GM18907 (cell line): Measurements from ENCODE around the gene FXYD3.
"Not testable (repeated sequence)": the region's sequence is repeated elsewhere in the genome, so short reads cannot be mapped to it uniquely, and the experiment has no call there.

Source experiments
- ATAC-seq: cut with Tn5 transposase; IDR thresholded peaks from one replicate; pipeline ENCODE4 v1.9.1; 2021; ENCODE audit warnings: mild to moderate bottlenecking, moderate library complexity; ENCODE audit not compliant: unreplicated experiment

Gene FXYD3

GRCh38 chr19:35085947-35086346 lies 29.7 kb upstream of the FXYD3 start:
- peak; percentile 45 for ATAC-seq

GRCh38 chr19:35086455-35086854 lies 29.2 kb upstream of the FXYD3 start:
- ATAC-seq: no peak

- no peak for ATAC-seq
Observed at GRCh38 chr19:35087393-35087792, 28.2 kb upstream of the FXYD3 start.

GRCh38 chr19:35088131-35088913 lies 27.3 kb upstream of the FXYD3 start:
- ATAC-seq: no peak

GRCh38 chr19:35089554-35089953 lies 26.1 kb upstream of the FXYD3 start:
- ATAC-seq: no peak

- no peak for ATAC-seq
Observed at GRCh38 chr19:35090160-35090505, 25.5 kb upstream of the FXYD3 start.

GRCh38 chr19:35090506-35091214 lies 25.0 kb upstream of the FXYD3 start:
- ATAC-seq: no peak

- ATAC-seq: no peak
Observed at GRCh38 chr19:35093430-35093829, 22.2 kb upstream of the FXYD3 start.

GRCh38 chr19:35093941-35094647 lies 21.5 kb upstream of the FXYD3 start:
- no peak for ATAC-seq

GRCh38 chr19:35094656-35095055 lies 21.0 kb upstream of the FXYD3 start:
- no peak for ATAC-seq

- ATAC-seq: no peak
Observed at GRCh38 chr19:35095667-35096368, 19.8 kb upstream of the FXYD3 start.

- ATAC-seq: no peak
Observed at GRCh38 chr19:35098413-35099049, 17.1 kb upstream of the FXYD3 start.

GRCh38 chr19:35099155-35099896 lies 16.3 kb upstream of the FXYD3 start:
- ATAC-seq: no peak

GRCh38 chr19:35099897-35100275 lies 15.7 kb upstream of the FXYD3 start:
- ATAC-seq: no peak

- no peak for ATAC-seq
Observed at GRCh38 chr19:35100588-35101533, 14.8 kb upstream of the FXYD3 start.

GRCh38 chr19:35101949-35102348 lies 13.7 kb upstream of the FXYD3 start:
- not testable (repeated sequence) for ATAC-seq

GRCh38 chr19:35103614-35104013 lies 12.0 kb upstream of the FXYD3 start:
- ATAC-seq: not testable (repeated sequence)

- ATAC-seq: no peak
Observed at GRCh38 chr19:35104361-35104760, 11.3 kb upstream of the FXYD3 start.

- no peak for ATAC-seq
Observed at GRCh38 chr19:35105047-35105410, 10.6 kb upstream of the FXYD3 start.
